Measurements from ENCODE around the gene TRPC6. TPM values are rescaled to one million over a fixed set of nuclear protein-coding genes. Genes with fewer than 3 reads are reported as not detected.

Gene TRPC6
- polyA plus RNA-seq, 1 donor from 2014 or later: 0.11 TPM

- no peaks in the 10 kb centered on the region for H3K79me2 ChIP-seq (replicated peaks; ENCODE audit: insufficient read depth, low read length)
- no peaks in the 10 kb centered on the region for H3F3A ChIP-seq (ENCODE audit: insufficient read depth, low read length, poor library complexity, severe bottlenecking)
- H3K4me2 ChIP-seq (ENCODE audit: low read length): no peak overlapping the region
These were observed 17.2 kb downstream of the TRPC6 start for GRCh38 chr11:101566626-101567025.

GRCh38 chr11:101563166-101563565 is 20.6 kb downstream of the TRPC6 start:
- Histone ChIP-seq H3K27me3 (ENCODE audit: insufficient read depth, low read depth, low read length) (no peaks in the 10 kb centered on the region), H3K4me2 (ENCODE audit: low read length) (no peak overlapping the region), H3K36me3 (ENCODE audit: insufficient read depth, low read length) (no peaks in the 10 kb centered on the region), H3K27ac (ENCODE audit: low read length) (no peak overlapping the region), H3K9me2 (ENCODE audit: insufficient read depth, low read length) (no peaks in the 10 kb centered on the region), H3K9me3 (ENCODE audit: low read length) (no peaks in the 10 kb centered on the region), H2AFZ (ENCODE audit: low read depth, low read length) (no peak overlapping the region), H3K79me2 (replicated peaks; ENCODE audit: insufficient read depth, low read length) (no peaks in the 10 kb centered on the region), H3F3A (ENCODE audit: insufficient read depth, low read length, poor library complexity, severe bottlenecking) (no peaks in the 10 kb centered on the region), H4K20me1 (ENCODE audit: insufficient read depth) (no peaks in the 10 kb centered on the region), H3K9ac (ENCODE audit: low read length) (no peak overlapping the region), H3K4me3 (ENCODE audit: low read length) (no peak overlapping the region)
- TF ChIP-seq TAF1 (IDR thresholded peaks at IDR 0.05; ENCODE audit: low read depth): no peak
- no peak for TF ChIP-seq SMC3 (conservative IDR thresholded peaks at IDR 0.05; ENCODE audit: poor library complexity)
- no peak for TF ChIP-seq REST (IDR thresholded peaks at IDR 0.05; ENCODE audit: borderline replicate concordance)
- TF ChIP-seq POLR2AphosphoS5 (IDR thresholded peaks at IDR 0.05): no peak
- TF ChIP-seq CTCF (IDR thresholded peaks at IDR 0.05; ENCODE audit: poor library complexity, severe bottlenecking): no peak
- no peak for TF ChIP-seq EZH2 (IDR thresholded peaks at IDR 0.05; ENCODE audit: borderline replicate concordance, insufficient read depth, low read length, poor library complexity, severe bottlenecking)
- TF ChIP-seq RAD21 (conservative IDR thresholded peaks at IDR 0.05): no peak
- no peak for TF ChIP-seq EP300 (conservative IDR thresholded peaks at IDR 0.05; ENCODE audit: poor library complexity, severe bottlenecking)
- no peak for TF ChIP-seq MXI1 (conservative IDR thresholded peaks at IDR 0.05; ENCODE audit: poor library complexity, severe bottlenecking)

More at GRCh38 chr11:101566626-101567025, 17.2 kb downstream of the TRPC6 start:
- Histone ChIP-seq H3K4me3 (ENCODE audit: low read length) (no peak overlapping the region), H2AFZ (ENCODE audit: low read depth, low read length) (no peak overlapping the region), H3K27me3 (ENCODE audit: insufficient read depth, low read depth, low read length) (no peaks in the 10 kb centered on the region), H3K36me3 (ENCODE audit: insufficient read depth, low read length) (no peaks in the 10 kb centered on the region), H3K9ac (ENCODE audit: low read length) (no peak overlapping the region), H3K9me3 (ENCODE audit: low read length) (no peaks in the 10 kb centered on the region), H4K20me1 (ENCODE audit: insufficient read depth) (no peaks in the 10 kb centered on the region), H3K9me2 (ENCODE audit: insufficient read depth, low read length) (no peaks in the 10 kb centered on the region), H3K27ac (ENCODE audit: low read length) (no peak overlapping the region)
- no peak for TF ChIP-seq TAF1 (IDR thresholded peaks at IDR 0.05; ENCODE audit: low read depth)
- TF ChIP-seq EZH2 (IDR thresholded peaks at IDR 0.05; ENCODE audit: borderline replicate concordance, insufficient read depth, low read length, poor library complexity, severe bottlenecking): no peak

- no peak overlapping the region for H2AFZ ChIP-seq (ENCODE audit: low read depth, low read length)
- no peak for TF ChIP-seq RAD21 (conservative IDR thresholded peaks at IDR 0.05)
- no peak for TF ChIP-seq EP300 (conservative IDR thresholded peaks at IDR 0.05; ENCODE audit: poor library complexity, severe bottlenecking)
- no peak for TF ChIP-seq SMC3 (conservative IDR thresholded peaks at IDR 0.05; ENCODE audit: poor library complexity)
- no peak for TF ChIP-seq CTCF (IDR thresholded peaks at IDR 0.05; ENCODE audit: poor library complexity, severe bottlenecking)
- TF ChIP-seq TAF1 (IDR thresholded peaks at IDR 0.05; ENCODE audit: low read depth): no peak
- no peak for TF ChIP-seq MXI1 (conservative IDR thresholded peaks at IDR 0.05; ENCODE audit: poor library complexity, severe bottlenecking)
- no peak for TF ChIP-seq EZH2 (IDR thresholded peaks at IDR 0.05; ENCODE audit: borderline replicate concordance, insufficient read depth, low read length, poor library complexity, severe bottlenecking)
- no peak for TF ChIP-seq POLR2AphosphoS5 (IDR thresholded peaks at IDR 0.05)
- no peak for TF ChIP-seq REST (IDR thresholded peaks at IDR 0.05; ENCODE audit: borderline replicate concordance)
- H3K79me2 ChIP-seq (replicated peaks; ENCODE audit: insufficient read depth, low read length): no peaks in the 10 kb centered on the region
- H3K9me2 ChIP-seq (ENCODE audit: insufficient read depth, low read length): no peaks in the 10 kb centered on the region
- no peak overlapping the region for H3K27ac ChIP-seq (ENCODE audit: low read length)
- no peaks in the 10 kb centered on the region for H4K20me1 ChIP-seq (ENCODE audit: insufficient read depth)
- no peak overlapping the region for H3K9ac ChIP-seq (ENCODE audit: low read length)
- H3K9me3 ChIP-seq (ENCODE audit: low read length): no peaks in the 10 kb centered on the region
- no peak overlapping the region for H3K4me3 ChIP-seq (ENCODE audit: low read length)
- H3K4me2 ChIP-seq (ENCODE audit: low read length): no peak overlapping the region
- no peaks in the 10 kb centered on the region for H3K27me3 ChIP-seq (ENCODE audit: insufficient read depth, low read depth, low read length)
- no peaks in the 10 kb centered on the region for H3F3A ChIP-seq (ENCODE audit: insufficient read depth, low read length, poor library complexity, severe bottlenecking)
- no peaks in the 10 kb centered on the region for H3K36me3 ChIP-seq (ENCODE audit: insufficient read depth, low read length)
These were observed 28.4 kb downstream of the TRPC6 start for GRCh38 chr11:101555366-101555765.
